ENCODE results near the gene CPEB4. TPM values are rescaled to one million over a fixed set of nuclear protein-coding genes. Genes with fewer than 3 reads are reported as not detected.

The CPEB4 gene
- total RNA-seq, 2 experiments from 2014 or later = 18.3 to 19.2 TPM

- no peak for DNase-seq
- Mint-ChIP-seq H3K27me3 (no peaks in the 10 kb centered on the region), H3K4me3 (no peak overlapping the region), H3K9me3 (no peaks in the 10 kb centered on the region), H3K4me1 (ENCODE audit: low read depth) (peaks cover 39% of the 10 kb centered on the region), H3K27ac (no peak overlapping the region), H3K36me3 (ENCODE audit: low read depth) (peaks cover 8% of the 10 kb centered on the region)
- no peaks in the 10 kb centered on the region for H3K27me3 ChIP-seq (ENCODE audit: control insufficient read depth in 1 of 2, insufficient read depth in 2 of 2, low read length in 2 of 2)
- H3K36me3 ChIP-seq (ENCODE audit: insufficient read depth, low read length) = peaks cover 4% of the 10 kb centered on the region
- peaks cover 2% of the 10 kb centered on the region for H3K4me1 ChIP-seq (ENCODE audit: insufficient read depth, low read length)
- ChIA-PET POLR2A (interaction anchor here (0.9 kb wide), 1 partner anchor 307 kb away, joined by 3 read pairs; no protein-coding TSS in a partner anchor), CTCF (interaction anchor here (1.1 kb wide), 1 partner anchor 307 kb away, joined by 4 read pairs; the partner anchor contains the start of gene BOD1)
- H3K4me3 ChIP-seq (ENCODE audit: low read length) = no peak overlapping the region
- no peaks in the 10 kb centered on the region for H3K9me3 ChIP-seq (ENCODE audit: control insufficient read depth in 1 of 2, insufficient read depth in 1 of 2, low read length in 2 of 2)
- ATAC-seq (ENCODE audit: poor library complexity) = no peak
- no peak overlapping the region for H3K27ac ChIP-seq (ENCODE audit: low read depth in 1 of 2, low read length in 2 of 2)
- TF ChIP-seq CTCF (IDR thresholded peaks at IDR 0.05) = no peak
- intact Hi-C loops (cut with DNase I, micrococcal nuclease) = loop anchor here in 1 of 2 experiments (2.0 kb wide), 1 partner anchor 303 kb away; no protein-coding TSS in a partner anchor
Observed at GRCh38 chr5:173923218-173924095, 35.3 kb downstream of the CPEB4 start.

DNA sequence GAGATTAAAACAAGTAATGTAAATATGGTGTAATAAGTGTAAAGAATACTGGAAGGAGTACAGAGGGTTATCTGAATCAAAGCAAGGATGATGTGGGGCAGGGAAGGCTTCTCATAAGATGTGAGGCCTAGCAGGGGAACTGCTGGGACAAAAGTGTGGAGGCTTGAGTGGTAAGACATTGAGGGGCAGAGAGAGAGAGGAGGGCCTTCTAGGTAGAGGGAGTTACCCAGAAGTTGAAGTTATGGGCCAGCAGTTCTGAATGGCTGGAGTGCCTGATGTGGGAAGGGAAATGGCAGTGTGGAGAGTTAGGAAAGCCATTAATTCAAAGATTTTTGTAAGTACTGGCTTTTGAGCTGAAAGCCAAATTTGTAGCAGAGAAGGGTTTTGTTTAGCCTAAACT lies 36.8 kb downstream of the CPEB4 start:
- H3K9me3 ChIP-seq (ENCODE audit: control insufficient read depth in 1 of 2, insufficient read depth in 1 of 2, low read length in 2 of 2) = no peaks in the 10 kb centered on the region
- no peak overlapping the region for H3K4me3 ChIP-seq (ENCODE audit: low read length)
- ATAC-seq (ENCODE audit: poor library complexity) (no peak), DNase-seq (no peak)
- H3K9me3 Mint-ChIP-seq = no peaks in the 10 kb centered on the region
- no peak overlapping the region for H3K27ac ChIP-seq (ENCODE audit: low read depth in 1 of 2, low read length in 2 of 2)
- intact Hi-C loops (cut with DNase I, micrococcal nuclease) = loop anchor here in 1 of 2 experiments (2.0 kb wide), 1 partner anchor 304 kb away; no protein-coding TSS in a partner anchor
- H3K27ac Mint-ChIP-seq = no peak overlapping the region
- no peak for TF ChIP-seq CTCF (IDR thresholded peaks at IDR 0.05)
- H3K27me3 Mint-ChIP-seq = no peaks in the 10 kb centered on the region
- ChIA-PET CTCF (interaction anchor here (0.6 to 1.5 kb wide), 17 partner anchors 10 to 309 kb away, joined by 3 to 6 read pairs (median 4); partner anchors contain the start of genes BOD1 and CPEB4), POLR2A (interaction anchor here (0.8 to 2.3 kb wide), 4 partner anchors 34 to 309 kb away, joined by 4 to 11 read pairs (median 6); partner anchors contain the start of genes BOD1 and CPEB4)
- H3K4me3 Mint-ChIP-seq = no peak overlapping the region
- no peaks in the 10 kb centered on the region for H3K4me1 ChIP-seq (ENCODE audit: insufficient read depth, low read length)
- no peaks in the 10 kb centered on the region for H3K27me3 ChIP-seq (ENCODE audit: control insufficient read depth in 1 of 2, insufficient read depth in 2 of 2, low read length in 2 of 2)
- peaks cover 39% of the 10 kb centered on the region for H3K4me1 Mint-ChIP-seq (ENCODE audit: low read depth)
- H3K36me3 ChIP-seq (ENCODE audit: insufficient read depth, low read length) = peaks cover 4% of the 10 kb centered on the region
- H3K36me3 Mint-ChIP-seq (ENCODE audit: low read depth) = peaks cover 8% of the 10 kb centered on the region

- Mint-ChIP-seq H3K4me1 (ENCODE audit: low read depth) (peaks cover 39% of the 10 kb centered on the region), H3K36me3 (ENCODE audit: low read depth) (peaks cover 8% of the 10 kb centered on the region), H3K9me3 (no peaks in the 10 kb centered on the region), H3K27ac (no peak overlapping the region), H3K27me3 (no peaks in the 10 kb centered on the region), H3K4me3 (no peak overlapping the region)
- Histone ChIP-seq H3K27ac (ENCODE audit: low read depth in 1 of 2, low read length in 2 of 2) (no peak overlapping the region), H3K4me1 (ENCODE audit: insufficient read depth, low read length) (no peaks in the 10 kb centered on the region), H3K27me3 (ENCODE audit: control insufficient read depth in 1 of 2, insufficient read depth in 2 of 2, low read length in 2 of 2) (no peaks in the 10 kb centered on the region), H3K9me3 (ENCODE audit: control insufficient read depth in 1 of 2, insufficient read depth in 1 of 2, low read length in 2 of 2) (no peaks in the 10 kb centered on the region), H3K36me3 (ENCODE audit: insufficient read depth, low read length) (peaks cover 4% of the 10 kb centered on the region), H3K4me3 (ENCODE audit: low read length) (no peak overlapping the region)
- DNase-seq (peak; percentile 20 to 74 (median 40)), ATAC-seq (ENCODE audit: poor library complexity) (peak; percentile 61)
- POLR2A ChIA-PET = interaction anchor here (0.8 to 2.3 kb wide), 4 partner anchors 34 to 310 kb away, joined by 4 to 11 read pairs (median 6); partner anchors contain the start of genes BOD1 and CPEB4
- TF ChIP-seq CTCF (IDR thresholded peaks at IDR 0.05) = peak; percentile 66
- CTCF ChIA-PET = interaction anchor here (0.6 to 1.5 kb wide), 18 partner anchors 10 to 310 kb away, joined by 3 to 6 read pairs (median 4); partner anchors contain the start of genes BOD1 and CPEB4
- intact Hi-C loops (cut with DNase I, micrococcal nuclease) = loop anchor here in 1 of 2 experiments (2.0 kb wide), 1 partner anchor 305 kb away; no protein-coding TSS in a partner anchor
Observed at GRCh38 chr5:173925449-173926071, 37.4 kb downstream of the CPEB4 start.
